ENCODE data around the gene TFEC.

DNA sequence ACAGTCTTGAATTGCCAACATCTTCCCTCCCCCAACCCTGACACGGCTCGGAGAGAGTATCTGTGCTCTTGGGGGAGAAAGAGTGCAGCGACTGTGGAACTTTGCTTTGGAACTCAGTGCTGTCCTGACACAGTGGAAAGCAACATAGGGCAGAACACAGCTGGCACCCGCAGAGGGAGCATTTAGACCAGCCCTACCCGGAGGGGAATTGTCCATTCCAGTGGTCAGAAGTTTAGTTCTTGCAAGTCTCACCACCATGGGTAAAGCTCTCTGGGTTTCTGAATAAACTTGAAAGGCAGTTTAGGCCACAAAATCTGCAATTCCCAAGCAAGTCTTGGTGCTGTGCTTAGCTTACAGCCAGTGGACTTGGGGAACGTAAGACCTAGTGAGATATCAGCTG is 34.9 kb downstream of the TFEC start:
- TF ChIP-seq, protein P1, sequence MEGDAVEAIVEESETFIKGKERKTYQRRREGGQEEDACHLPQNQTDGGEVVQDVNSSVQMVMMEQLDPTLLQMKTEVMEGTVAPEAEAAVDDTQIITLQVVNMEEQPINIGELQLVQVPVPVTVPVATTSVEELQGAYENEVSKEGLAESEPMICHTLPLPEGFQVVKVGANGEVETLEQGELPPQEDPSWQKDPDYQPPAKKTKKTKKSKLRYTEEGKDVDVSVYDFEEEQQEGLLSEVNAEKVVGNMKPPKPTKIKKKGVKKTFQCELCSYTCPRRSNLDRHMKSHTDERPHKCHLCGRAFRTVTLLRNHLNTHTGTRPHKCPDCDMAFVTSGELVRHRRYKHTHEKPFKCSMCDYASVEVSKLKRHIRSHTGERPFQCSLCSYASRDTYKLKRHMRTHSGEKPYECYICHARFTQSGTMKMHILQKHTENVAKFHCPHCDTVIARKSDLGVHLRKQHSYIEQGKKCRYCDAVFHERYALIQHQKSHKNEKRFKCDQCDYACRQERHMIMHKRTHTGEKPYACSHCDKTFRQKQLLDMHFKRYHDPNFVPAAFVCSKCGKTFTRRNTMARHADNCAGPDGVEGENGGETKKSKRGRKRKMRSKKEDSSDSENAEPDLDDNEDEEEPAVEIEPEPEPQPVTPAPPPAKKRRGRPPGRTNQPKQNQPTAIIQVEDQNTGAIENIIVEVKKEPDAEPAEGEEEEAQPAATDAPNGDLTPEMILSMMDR (IDR thresholded peaks at IDR 0.05; ENCODE audit: poor library complexity) = no peak
- TF ChIP-seq EZH2 (IDR thresholded peaks at IDR 0.05; ENCODE audit: borderline replicate concordance) = no peak

Measured in hepatocyte (in vitro differentiated cells).